SKM-1 treated with dmso at 0.1 percent for 144 hours (cell line): ENCODE results near the gene COG5.

Source experiments
- DNase-seq: peaks from one replicate; lab custom pipeline; 2025; ENCODE audit not compliant: unreplicated experiment; lab: John Stamatoyannopoulos, UW

Gene COG5

DNA sequence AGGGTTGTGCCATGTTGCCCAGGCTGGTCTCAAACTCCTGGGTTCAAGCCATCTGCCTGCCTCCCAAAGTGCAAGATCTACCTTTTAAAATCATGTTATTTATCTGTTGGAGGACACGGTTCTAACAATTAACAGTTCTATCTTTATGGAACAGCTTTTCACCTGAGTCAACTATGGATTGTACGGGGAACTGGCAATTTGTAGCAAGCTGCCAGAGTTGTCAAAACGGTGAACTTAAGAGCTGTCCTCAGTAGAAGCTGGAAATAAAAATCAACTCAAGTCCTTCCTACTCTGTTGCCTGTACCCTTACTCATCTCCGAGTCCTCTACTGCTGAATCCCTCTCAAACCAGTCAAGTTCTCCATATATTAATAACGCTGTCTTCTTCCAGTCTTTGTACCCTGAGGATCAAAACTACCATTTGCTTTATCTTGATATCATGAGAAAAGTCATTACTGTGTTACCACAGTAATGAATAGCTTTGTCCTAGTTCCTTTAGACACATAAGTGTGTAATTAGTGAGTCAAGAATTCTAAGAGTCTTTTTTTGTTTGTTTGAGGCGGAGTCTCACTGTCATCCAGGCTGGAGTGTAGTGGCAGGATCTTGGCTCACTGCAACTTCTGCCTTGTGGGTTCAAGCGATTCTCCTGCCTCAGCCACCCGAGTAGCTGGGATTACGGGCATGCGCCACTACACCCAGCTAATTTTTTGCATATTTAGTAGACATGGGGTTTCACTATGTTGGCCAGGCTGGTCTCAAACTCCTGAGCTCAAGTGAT is 366.7 kb downstream of the COG5 start:
- no peak for DNase-seq

DNA sequence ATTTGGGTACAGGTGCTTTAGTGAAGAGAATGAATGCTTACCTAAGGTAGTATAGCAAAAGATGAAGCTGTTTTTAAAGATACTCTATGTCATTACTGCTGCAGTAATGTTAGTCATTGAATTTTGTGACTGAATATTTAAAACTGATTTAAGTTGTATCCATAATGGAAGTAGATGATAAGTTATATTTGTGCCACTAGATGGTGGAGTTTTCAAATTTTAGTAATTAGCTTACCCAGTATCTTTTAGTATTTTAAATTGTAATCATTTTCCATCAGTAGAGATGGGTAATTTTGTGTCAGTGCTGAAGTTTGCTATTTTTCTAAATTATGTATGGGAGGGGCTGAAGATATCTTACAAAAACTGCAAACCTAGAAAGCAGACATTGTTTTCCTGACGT is 369.7 kb downstream of the COG5 start:
- no peak for DNase-seq

DNA sequence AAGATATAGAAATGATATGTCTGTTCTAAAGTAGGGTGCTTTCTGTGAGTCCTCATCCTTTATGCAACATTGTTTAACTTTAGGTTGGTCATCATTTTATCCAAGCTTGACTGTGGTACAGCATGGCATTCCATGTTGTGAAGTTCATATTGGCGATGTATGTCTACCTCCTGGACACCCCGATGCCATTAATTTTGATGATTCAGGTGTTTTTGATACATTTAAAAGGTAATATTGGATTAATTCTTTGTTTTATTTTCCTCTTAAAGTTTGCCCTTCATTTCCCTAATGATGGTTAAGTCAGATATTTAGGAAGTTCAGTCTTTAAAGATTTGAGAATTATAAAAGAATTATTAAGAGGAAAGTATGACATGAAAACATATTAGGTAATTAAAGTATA is 373.6 kb downstream of the COG5 start:
- DNase-seq = no peak

DNA sequence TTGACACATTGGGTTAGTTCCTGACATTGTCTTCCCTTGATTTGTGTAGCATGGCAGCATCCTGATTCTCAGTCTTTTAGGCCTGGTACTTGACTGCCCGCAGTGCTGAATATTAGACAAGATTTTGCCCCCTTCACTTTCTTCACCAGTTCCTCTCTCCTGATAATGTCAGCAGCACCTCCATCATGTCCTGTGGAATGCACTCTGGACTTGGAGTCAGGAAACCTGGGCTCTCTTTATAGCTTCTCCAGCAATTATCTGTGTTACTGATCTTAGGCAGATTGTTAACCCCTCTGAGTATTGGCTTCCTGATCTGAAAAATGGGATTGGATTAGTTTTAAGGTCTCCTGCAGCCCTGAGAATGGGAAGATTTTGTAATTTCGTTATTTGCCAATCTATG is 375.9 kb downstream of the COG5 start:
- DNase-seq = no peak

DNA sequence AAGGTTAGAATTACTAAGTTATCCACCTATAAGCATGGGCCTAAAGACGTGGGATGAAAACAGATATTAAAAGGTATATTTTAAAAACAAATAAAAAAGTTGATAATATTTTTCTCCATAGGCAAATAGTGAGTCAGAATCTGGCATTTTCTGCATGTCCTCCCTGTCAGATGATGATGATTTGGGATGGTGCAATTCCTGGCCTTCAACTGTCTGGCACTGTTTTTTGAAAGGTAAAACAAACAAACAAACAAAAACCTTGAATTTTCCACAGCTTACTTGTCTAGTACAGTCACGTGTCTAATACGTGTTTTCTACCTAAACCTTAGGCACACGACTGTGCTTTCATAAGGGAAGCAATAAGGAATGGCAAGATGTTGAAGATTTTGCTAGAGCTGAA is 377.5 kb downstream of the COG5 start:
- no peak for DNase-seq

DNA sequence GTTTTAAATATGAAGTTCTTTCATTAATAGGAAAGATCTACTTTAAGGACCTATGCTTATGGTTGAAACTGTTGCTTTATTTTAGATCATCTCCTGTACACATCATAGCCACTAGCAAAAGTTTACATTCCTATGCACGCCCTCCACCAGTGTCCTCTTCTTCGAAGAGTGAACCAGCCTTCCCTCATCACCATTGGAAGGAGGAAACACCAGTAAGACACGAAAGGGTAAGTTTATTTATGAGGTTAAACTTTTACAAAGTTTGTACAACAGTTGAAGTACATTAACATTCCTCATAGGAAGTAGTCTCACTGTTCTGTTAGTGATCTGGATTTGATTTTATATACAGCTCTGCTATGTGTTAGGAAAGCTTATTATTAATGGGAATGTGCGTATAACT is 378.0 kb downstream of the COG5 start:
- no peak for DNase-seq

DNA sequence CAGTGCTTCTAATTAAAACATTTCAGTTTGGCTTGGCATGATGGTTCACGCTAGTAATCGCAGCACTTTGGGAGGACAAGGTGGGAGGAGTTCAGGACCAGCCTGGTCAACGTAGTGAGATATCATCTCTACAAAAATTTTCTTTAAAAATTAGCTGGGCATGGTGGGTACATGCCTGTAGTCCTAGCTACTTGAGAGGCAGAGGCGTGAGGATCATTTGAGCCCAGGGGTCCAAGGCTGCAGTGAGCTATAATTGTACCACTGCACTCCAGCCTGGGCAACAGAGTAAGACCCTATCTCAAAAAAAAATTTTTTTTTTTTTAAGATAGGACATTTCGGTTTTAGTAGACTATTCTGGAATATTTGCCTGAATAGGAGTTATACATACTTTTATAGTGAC is 382.5 kb downstream of the COG5 start:
- no peak for DNase-seq

DNA sequence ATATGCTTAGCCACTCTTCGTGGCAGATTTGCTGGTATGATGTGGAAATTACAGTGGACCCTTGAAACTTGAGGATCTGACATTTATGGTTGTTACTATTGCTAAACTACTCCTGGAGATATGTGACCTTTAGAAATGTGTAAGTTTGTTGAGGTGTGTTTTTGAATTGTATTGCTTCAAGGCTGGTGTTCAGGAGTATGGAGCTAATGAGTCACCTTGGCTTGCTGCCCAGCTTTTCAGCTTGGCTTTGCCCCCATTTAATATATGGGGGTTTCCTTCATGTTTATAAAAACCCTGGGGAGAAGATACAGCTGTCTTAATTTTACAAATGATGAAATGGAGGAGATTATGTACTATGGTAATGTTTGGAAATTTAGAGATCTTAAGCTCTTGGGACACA is 383.3 kb downstream of the COG5 start:
- DNase-seq = no peak

DNA sequence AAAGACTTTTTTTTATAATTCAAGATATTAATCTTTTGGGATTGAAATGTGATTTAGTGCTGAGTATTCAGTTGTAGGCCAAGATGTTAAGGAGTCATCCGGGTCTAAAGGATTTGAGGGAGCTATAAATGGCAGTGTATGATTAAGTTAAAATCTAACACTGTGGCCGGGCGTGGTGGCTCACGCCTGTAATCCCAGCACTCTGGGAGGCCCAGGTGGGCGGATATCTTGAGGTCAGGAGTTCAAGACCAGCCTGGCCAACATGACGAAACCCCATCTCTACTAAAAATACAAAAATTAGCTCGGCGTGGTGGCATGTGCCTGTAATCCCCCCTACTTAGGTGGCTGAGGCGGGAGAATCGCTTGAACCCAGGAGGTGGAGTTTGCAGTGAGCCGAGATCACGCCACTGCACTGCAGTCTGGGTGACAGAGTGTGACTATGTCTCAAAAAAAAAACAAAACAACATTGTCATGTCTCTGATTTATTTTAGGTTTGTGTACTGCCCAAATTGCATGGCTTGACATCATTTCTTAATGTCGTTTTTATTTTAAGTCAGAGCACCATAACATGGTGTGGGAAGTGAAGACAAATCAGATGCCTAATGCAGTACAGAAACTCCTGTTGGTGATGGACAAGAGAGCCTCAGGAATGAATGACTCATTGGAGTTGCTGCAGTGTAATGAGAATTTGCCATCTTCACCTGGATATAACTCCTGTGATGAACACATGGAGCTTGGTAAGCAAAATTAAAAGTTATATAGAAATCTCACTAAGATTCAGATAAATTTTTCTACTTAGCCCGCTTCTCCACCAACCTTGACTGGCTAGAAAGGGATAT is 384.2 kb downstream of the COG5 start:
- DNase-seq = no peak

DNA sequence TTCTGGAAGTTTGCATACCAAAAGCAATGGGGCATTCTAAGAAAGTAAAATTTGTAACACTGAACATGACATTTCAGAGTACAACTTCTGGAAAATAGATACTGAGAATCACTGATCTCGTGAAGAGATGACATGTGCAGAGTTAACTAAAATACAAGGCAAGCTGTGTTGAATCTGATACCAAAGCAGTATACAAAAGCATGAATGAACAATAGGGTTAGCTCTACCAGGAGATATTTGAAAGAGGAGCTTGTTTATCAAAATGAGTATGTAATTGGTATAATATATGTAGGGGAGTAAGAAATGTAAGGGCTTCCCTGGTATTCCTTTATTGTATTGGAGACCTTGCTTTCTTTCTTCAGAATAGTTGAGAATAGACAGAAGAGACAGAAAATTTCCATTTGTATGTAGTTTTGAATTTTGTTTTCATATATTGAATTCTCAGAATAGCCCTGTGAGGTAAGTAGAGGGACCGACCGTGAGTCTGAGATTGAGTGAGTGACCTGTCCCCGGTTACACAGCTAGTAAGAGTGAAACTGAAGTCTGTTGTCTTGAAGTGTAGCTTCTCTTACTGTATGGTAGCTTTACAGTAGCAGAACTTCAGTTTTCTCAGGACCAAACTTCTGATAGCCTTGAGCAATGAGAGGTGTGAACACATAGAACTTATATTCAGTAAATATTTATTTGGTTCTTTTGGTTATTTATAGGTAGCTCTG is 389.9 kb downstream of the COG5 start:
- no peak for DNase-seq

DNA sequence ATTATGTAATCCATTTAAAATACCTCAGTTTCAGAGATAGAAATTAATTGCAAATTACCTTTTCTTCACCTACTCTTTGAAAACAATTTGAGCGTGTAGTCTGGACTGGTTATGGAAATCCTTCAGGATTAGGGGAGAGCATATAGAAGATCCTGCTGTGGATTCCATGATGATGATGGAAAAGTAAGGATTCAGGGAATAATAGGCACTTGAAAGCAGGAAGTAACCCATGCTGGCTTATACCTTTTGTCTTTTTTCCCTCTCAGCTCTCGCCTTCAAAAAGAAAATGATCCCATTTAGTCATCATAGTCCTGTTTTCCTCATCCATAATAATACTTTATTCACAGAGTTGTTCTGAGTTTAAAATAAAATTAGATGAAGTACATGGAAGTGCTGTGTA is 390.5 kb downstream of the COG5 start:
- no peak for DNase-seq

DNA sequence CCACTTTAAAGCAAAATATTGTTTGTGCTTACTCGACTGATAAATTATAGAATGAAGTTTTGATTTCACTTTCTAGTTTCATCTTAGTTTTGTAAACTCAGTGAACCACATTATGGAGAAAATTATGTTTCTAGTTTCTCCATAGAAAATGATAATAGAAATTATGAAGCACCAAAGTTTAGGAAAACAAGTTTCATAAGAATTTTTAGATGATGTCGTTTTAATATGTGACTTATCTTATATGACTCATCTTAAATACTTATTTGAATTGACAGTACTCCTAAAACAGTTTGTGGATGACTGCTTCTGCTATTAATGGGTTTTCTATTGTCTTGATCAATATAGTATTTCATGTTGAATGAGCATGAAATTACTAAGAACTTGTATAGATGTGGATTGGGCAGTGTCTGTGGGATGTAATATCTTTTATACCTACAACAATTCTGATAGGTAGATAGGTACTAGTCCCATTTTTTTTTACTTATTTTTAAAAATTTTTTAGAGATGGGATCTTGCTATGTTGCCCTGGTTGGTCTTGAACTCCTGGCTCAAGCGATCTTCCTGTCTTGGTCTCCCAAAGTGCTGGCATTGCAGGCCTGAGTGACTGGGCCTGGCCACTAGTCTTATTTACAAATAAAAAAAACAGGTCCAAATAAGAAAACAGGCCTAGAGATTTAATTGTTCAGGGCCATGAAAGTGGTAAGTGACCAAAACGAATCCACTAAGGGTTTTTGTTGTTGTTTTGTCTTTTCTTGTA is 391.3 kb downstream of the COG5 start:
- no peak for DNase-seq

DNA sequence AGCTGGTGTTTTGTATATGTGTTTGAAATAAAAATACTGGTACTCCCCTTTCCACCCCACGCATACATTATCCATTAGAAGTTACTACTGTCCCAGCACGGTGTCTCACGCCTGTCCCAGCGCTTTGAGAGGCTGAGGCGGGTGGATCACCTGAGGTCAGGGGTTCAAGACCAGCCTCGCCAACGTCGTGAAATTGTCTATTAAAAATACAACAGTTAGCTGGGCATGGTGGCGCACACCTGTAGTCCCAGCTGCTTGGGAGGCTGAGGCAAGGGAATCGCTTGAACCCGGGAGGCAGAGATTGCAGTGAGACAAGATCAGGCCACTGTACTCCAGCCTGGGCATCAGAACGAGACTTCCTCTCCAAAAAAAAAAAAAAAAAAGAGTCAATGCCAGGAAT is 392.2 kb downstream of the COG5 start:
- DNase-seq = no peak

DNA sequence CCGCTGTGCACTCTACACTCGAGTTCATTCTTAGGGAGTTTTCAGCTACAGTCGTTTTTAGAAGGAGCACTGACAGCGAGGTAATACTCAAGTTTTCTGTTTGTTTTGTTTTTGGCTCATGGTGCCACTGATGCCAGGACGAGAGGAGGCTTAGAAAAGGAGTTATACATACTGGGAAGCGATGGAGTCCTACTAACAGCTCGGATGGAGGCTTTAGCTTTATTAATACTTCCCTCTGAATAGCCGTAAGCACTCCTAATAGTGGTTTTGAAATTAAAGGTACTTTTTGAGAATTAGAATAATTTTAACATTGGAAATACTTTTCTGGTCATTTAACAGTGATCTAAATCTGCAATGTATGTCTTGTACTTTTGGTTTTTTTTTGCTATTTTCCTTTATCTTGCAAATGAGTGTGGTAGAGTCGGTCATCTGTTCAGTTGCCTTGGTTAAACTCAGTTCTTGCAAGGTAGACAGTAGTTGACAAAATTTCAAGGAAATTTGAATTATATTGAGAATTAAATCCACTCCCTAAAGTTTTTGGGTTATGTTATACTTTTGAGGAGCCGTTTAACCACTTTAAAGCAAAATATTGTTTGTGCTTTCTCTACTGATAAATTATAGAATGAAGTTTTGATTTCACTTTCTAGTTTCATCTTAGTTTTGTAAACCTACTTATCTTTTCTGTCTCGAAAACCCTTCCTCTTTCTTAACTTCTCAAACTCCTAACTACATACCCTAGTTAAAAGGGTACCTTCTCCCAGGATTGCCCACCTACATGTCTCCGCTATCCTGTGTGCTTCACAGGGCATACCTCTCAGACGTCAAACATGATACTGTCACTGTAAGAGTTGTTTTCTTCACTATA is 393.4 kb downstream of the COG5 start:
- DNase-seq = no peak

DNA sequence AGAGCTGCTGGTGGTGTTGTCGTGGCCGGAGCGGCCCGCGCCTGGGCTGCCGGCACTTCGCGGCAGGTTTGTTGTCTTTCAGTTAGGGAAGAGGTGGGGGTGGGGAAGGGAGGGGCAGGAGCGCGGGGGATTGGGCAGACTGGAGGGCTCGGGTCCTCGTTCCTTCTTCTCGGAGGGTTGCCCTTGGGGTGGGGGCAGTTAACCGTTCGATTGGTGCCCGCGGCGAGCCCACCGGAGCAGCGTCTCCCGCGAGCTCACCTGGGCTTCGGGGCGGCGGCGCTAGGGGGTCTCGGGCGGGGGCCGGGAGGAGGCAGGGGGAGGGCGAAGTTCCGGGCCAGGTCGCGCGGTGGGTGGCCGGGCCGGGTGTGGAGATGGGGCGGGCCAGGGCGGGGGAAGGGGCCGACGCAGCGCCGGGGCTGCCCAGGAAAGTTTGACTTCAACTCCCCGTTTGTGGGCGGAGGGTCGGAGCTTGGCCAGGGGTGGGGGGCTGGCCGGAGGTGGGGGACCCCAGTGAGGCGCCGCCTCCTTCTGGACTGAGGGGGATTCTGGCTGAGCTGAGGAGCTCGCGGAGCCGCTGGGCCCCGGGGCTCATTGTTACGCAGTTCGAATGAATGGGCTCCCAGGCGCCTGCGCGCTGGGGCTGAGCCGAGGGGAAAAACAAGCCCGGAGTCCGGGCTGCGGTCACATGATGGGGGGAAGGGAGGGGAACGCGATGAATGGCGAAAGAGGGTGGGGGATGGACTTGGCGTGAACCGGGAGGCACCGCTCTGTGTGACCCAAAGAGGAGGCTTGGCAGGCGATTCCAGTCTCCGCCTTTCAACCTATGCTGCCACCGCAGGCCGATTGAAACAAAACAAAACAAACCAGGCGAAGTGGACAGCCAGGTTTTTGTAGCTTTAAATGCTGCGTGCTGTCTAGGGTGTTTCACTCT is 394.3 kb downstream of the COG5 start:
- peak; percentile 92 for DNase-seq

DNA sequence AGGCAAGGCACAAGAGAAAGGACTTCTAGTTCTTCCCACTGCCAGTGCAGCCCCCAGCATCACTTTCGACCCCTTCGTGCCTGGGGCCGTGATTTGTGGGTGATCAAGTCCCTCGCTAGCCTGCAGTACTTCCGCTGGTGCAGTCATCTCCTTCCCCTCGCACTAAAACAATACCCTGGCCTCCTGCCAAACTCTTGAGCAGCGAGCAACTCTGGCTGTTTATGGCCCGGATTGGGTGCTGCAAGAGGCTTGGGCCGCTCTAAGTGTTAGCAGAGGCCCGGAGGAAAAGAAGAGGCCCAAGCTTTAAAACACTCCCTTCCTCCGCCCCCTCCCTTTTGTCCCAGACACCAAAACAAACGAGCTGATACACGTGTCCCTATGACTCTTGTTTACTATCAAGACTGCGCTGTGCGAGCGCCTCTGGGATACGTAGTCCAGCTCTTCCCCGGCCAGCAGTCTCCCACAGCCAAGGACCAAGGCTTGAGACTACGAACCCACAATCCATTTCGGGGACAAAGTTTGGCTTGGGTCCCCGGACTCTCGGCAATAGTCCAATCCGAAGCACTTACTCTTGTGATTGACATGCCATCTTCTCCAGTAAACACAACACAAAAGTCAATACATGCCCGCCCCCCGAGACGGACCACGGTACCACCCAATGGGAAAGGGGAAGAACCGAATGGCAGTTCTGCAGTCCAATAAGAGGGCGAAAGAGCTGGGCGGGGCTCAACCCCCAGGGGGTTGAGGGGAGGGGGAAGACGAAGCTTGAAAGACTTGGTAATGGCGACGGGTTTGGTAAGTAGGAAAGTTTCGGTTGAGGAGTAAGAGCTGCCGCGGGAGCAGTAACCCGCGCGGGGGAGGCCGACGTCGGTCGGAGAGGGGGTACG is 395.2 kb downstream of the COG5 start, which contains the start of gene HBP1:
HBP1 (plus strand) TSS at position 771 of the 887 bp plus-strand sequence. CDS start 10,891 bp downstream, outside the sequence.
- peak; percentile 99 for DNase-seq

DNA sequence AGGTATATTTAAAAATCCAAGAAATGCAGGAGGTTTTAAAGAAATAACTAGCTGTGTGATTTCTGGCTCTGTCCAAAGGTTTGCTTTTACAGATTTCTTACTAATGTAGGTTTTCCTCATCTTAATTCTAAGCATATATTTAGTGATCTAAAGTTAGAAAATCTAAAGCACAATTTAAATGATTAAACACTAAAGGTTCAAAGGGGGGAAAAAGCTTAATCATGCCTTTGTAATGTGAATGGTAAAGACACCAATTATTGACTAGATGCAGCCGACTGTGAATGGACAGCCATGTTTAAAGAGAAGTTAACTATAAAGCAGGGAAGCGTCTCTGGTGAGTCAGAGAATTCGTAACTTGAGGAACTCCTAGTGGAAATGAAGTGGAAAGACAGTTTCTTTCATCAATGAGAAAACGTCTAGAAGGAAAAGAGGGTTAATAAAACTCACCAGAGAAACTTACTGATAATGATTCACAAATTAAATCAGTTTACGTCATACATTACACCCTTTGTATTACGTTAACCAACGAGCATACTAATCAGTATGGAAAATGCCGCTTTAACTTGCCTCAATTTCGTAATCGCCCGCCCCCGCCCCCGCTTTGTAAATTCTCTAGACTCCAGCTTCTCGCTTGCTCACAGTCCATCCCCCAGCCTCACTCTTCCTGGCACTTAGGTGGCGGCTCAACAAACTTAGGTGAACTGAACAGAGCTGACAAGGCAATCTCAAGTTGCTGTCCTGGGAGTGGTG is 396.1 kb downstream of the COG5 start:
- DNase-seq = peak; percentile 71
